DND-41 (cell line): ENCODE results near the gene KCNJ6.

ENCODE experiments used
- CTCF ChIP-seq: IDR thresholded peaks from 2 replicates; pipeline ENCODE4 v1.5.1; 2012; ENCODE audit warnings: borderline replicate concordance, low read length, moderate library complexity, mild to moderate bottlenecking; ENCODE audit not compliant: poor library complexity, severe bottlenecking; ENCODE audit errors: extremely low read depth
- EZH2 ChIP-seq: IDR thresholded peaks from 3 replicates; pipeline ENCODE4 v1.6.1; 2012; ENCODE audit warnings: borderline replicate concordance, low read depth, mild to moderate bottlenecking, moderate library complexity, low read length, inconsistent platforms; ENCODE audit not compliant: severe bottlenecking

DNA sequence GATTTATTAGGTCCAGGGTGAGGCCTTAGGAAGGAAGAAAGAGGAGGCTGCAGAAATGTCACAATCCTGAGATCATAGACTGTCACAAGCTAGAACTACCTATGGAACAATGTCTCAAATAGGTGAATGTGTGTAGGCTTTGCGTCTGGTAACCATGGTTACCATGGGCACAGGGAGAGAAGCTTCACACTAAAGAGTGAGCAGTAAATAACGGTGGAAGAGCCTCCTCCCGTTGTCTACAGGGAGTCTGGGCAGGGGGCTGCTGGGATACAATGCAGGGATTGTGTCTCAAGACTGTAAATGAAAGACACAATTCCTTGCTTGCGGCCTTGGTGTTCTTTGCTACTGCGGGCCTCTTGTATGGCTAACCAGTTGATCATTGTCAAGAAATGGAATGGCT lies 28.2 kb upstream of the KCNJ6 start:
- no peak for TF ChIP-seq CTCF
- TF ChIP-seq EZH2: no peak
